ENCODE results near the gene ADORA1.
A peak's percentile ranks its signal among the peaks of the same experiment; 100 is the strongest.

ADORA1 gene

DNA sequence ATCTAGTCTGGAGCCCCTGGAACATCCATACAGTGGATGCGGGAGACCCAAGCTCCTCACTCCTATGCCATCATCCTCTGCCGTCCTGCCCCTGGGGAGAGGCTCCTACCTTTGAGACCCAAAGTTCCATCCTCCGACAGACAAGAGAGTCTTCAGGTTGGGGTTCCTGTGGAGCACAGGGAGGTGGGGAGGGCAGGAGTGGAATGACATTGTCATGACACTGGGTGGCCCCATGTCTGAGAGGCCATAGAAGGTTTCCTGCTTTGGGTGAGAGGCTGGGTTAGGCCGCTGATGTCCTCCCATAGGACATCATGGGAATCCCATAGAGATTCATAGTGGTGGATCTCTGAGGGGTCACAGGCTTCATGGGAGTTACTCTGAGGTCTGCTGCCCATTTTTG is 56.9 kb downstream of the ADORA1 start:
- DNase-seq: no peak

DNA sequence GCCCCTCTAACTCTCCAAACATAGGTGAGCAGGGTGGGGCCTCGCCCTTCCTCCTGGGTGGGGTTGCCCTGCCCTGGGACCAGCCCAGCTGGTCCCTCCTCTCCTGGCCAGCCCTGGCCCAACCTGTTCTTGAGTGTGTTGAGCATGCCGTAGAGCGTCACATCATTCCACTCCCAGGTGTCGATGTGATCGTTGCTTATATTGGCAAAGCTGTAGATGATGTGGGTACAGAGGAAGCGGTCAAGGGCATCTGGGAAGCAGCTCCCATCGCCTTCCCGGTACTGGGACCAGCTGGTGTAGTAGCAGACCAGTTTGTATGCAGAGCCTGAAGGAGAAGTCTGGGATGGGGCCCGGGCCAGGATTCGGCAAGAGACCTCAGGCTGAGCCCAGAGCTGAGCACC is 57.5 kb downstream of the ADORA1 start:
- no peak for DNase-seq

DNA sequence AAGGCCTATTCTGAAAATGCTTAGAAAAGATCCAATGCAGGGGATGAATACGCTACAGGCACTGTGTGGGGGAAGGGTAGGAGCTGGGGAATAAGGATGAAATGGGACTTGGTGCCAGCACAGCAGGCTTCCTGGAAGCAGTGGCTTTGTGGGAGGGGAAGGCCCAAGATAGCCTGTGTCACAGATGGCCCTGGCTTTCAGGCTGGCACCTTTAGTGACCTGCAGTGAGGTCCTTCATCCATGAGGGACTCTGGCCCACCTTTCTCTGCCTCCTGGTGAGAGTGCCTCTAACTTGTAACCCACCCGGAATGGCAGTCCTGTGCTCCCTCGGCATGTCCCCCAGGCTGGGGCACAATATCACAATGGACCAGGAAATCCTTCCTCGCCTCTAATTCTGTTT is 58.1 kb downstream of the ADORA1 start:
- DNase-seq: no peak

DNA sequence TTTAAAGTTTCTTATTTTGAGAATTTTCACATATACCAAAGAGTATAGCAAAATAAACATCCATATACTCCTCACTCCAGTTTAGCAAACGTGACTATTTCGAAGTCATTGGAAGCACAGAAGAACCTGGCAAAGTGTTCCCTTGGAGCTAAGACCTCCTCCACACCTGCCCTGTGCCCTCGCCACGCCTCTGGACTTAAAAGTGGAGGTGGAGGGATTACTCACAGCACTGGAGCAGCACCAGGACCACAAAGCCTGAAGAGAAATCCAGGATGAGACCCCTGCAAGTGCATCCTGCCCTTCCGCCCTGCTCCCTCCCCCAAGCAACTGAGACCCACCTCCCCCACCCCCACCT is 58.5 kb downstream of the ADORA1 start:
- DNase-seq: no peak

DNA sequence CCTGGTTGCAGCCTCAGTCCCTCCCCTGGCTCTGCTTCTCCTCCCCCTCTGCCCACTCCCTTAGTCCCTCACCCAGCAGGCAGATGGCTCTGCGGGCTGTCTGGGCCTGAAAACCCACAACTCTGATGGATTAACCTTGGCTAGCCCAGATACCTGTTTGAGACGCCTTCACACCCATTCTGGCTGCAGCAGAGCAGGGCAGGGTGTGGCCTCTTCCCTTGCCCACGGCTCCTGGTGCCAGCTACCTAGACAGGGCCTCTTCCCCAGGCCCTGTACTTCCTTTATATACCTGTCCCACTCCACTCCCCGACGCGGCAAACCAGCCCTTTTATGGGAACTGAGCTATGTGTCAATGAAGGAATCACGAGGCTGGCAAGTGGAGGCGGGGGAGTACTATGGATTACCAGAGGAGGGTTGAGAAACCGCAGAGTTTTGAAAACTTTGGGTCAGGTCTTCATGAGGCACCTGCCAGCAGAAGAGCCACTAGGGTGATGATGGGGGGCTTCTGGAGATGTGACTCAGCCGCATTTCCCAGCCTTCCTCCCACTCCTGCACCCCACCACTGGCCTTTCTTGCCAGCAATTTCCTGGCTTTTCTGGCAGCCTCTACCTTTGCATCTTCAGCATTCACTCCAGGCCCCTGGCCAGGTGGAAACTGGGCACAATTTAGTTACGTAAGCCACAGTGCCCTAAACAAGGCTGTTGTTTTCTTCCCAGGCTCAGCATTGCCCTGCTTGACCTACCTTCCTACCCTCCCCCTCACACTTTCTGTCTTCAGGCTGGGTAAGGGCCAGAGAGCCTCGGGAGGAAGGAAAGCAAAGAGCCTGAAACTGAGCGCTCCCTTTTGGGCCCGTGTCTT is 59.1 kb downstream of the ADORA1 start, which contains the start of gene CHI3L1:
TSS of gene CHI3L1 (minus strand) at position 259 of the 858 bp plus-strand sequence. CDS start at position 178, 81 bp downstream.
- DNase-seq: peak in 41 of 58 donors; percentile 17 to 82 (median 52)

DNA sequence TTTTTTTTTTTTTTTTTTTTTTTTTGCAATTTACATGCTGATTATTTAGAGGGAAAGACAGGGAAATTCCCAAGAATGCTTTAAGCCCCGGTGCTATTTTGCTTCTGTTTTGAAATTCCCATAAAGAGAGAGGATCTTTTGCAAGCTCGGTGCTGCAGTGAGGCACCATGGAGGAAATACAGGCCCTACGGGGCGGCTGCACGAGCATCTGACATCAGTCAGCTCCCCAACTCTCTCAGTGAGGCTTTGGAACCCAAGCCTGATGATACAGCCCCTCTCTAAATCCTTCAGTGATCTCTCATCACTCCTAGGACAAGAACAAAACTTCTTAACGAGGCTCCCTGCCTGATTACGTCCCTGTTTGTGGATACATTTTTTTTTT is 59.8 kb downstream of the ADORA1 start:
- peak in 3 of 58 donors; percentile 20 to 53 (median 47) for DNase-seq

DNA sequence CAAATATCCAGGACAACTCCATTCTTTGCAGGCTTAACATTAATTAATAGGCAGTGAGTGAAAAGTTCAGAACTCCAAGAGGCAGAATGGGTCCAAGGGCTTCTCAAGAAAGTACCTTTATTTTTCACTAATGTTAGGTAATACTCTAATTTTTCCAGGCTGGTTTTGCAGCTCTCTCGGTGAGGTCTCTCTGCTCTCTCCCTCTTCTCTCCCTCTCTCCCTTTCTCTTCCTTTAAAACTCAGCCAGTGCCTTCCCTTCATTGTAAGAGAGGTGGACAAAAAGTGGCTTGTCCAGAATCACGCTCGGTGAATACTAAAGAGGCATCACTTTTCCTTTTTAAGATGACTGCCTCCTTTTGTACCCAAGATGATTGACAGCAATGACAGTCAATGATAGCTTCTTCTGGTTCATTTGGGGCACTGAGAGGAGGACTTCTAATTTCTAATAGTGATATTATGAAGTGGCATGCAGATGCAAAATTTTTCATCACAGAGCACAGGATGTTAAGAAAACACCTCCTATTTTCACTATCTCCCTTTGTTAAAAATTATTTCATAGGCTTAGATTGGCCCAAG is 60.3 kb downstream of the ADORA1 start:
- DNase-seq: peak in 3 of 58 donors; percentile 32 to 77 (median 36)

DNA sequence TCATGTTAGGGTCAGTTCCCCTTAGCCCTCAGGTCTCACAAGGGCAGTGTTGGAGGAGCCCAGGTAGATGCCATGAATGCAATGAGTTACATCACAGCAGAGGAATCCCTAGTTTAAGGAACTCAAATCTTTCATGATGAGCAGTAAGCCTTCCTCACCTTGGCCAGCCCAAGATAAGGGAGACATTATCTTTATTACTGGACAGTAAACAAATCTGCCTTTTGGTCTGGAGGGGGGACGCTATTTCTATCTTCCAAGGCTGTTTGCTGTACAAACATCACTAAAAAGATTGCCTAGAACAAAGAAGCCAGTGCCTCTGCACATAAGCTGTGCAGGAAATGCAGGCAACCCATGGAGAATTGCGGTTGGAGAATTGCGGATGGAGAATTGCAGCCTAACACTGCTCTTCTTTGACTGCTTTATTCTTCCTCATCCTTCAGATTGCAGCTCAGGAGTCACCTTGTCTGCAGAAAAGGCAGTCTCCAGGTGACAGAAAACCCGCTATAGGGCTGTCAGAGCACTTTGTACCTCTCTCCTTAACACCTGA is 61.2 kb downstream of the ADORA1 start:
- DNase-seq: no peak

DNA sequence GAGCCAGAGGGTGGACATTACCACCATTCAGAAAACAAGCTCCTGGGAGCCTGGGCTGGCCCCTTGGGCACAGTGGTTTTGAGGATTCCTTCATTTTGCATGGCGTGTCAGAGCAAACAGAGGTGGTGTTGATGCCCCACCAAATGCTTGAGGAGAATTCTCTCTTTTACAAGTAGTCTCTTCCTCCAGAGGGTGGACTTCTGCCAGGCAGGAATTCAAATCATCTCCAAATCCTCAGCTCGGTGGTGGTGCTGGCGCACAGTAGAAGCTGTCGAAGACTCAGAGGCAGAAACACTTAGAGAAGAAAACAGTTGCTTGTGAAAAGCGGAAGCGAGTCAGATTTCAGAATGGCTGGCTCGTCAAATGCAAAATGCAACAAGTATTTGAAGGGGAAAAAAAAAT is 62.4 kb downstream of the ADORA1 start:
- DNase-seq: peak in 25 of 58 donors; percentile 18 to 82 (median 37)

DNA sequence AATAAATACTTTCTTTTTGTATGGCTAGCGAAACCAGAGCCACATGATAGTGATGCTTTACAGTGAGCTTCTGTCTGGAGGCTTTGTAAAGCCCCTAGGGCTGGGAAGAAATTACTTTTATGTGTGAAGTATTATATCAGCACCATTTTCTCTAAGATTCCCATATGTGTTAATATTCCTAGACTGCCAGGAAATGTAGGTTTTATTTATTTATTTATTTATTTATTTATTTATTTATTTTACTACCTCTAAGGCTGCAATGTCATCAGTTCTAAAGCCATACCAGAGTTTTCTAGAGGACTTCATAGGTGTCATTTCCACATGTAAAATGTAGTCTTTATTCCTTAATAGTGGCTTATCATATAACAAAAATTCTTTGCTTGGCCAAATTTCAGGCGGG is 63.4 kb downstream of the ADORA1 start:
- no peak for DNase-seq

DNA sequence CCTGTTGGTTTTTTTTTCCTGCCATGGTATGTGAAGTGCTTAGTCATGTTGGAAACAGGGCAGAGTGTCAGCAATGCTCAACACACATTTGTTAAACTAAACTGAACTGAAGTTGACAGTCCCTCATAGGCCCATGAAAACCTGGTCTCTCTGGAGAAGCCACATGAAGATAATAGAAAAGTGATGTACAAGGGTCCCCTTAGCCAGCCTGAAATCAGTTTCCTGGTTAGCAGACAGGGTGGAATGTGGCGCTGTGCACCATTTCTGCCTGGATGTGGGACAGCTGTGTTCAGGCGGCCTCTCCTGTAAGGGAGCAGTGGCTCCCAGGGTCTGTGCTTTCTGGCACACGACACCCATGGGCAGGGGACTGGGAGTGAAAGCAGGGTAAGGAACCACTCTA is 68.8 kb downstream of the ADORA1 start:
- no peak for DNase-seq

DNA sequence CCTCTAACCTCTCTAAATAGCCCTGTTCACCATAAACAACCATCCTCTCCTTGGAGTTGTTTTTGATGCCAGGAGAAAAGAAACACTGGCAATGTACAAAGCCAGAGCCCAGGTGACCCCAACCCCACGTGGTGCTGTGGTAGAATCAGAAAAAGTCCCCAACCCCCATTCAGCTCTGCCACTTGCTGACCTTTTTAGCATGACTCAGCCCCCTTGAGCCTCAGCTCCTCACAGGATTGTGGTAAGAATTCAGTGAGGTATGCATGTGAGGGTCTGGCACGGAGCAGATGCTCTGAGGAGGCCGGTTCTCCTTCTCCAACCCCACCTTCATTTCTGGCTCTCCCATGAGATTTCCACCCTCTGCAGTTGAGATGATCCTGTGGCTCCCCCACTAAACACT is 70.1 kb downstream of the ADORA1 start:
- DNase-seq: no peak

DNA sequence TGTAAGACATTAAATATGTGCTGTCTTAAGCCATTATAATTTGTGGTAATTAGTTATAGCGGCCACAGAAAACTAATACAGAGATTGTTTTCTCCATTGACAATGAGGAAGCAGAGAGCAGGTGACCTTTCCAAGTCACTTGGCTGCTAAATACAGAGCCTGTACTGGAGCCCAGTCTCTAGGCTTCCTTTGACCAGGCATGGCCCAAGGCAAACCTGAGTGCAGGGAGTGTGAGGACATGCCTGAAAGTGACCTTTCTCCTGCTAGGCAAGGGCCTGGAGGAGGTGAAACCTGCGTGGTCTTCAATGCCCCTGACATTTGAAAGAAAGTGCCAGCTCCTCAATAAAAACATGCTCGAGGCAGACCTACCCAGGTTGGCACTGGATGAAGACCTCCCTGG is 71.5 kb downstream of the ADORA1 start:
- DNase-seq: no peak

DNA sequence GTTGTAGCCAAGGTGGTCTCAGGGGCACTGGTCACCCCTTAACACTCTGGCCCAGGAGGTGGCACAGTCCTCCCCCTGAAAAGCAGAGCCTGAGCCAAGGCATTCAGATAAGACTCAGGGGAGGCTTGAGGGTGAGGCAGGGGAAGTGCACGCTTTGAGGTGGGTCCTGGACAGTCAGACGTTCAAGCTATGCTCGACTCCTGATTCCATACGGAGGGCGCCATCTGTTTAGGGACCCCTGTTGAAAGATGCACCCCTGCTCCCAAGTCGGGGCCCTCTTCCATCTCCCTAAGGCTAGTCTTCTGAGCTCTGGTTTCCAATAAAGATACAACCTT is 71.9 kb downstream of the ADORA1 start:
- no peak for DNase-seq

DNA sequence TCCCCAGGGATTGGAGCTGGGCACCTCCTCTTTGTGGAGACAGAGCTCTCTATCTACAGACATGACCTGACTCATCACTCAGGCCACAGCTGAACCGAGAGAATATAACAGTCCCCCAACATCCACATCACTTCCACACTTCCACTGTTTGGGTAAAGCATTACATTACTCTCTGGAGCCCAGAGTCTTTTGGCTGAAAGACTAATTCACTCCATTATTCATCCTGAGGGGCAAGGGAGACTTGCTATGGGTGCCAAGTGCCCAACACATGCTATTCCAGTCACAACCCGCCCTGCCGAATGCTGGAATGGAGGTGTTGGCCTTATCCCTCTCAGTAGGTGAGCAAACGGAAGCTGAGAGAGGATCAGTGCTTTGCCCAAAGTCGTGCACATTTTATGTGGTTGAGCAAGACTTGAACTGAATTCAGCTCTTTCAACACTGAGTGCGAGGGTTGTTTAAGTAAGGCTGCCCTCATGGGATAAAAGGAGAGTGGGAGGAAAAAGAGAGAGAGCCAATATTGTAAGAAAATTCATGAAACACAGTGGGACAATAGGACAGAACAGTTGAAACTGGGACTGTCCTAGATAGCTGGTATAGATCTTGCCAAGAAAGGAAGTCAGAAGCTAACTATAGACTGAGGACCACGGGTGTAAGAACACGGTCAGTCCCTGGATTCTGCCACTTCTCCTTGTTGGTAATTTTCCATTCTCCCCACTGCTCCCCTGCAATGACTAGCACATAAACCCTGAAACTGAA is 72.5 kb downstream of the ADORA1 start:
- DNase-seq: peak in 7 of 58 donors; percentile 24 to 68 (median 43)

DNA sequence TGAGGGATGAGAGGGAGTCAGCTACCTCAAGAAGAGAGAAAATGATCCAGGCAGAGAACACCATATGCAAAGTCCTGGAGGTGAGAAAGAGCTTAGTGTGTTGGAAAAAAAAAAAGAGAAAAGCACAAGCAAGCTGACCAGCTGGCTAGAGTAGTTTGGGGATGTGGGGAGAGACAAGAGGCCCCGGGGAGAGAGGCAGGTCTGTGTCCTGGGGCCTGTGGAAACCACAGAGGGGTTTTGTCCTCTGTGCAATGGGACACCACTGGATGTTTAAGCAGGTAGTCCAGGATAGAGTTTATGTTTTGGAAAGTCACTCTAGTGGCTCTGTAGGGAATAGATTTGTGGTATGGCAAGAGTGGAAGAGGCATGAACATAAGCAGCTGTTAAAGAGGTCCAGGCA is 73.4 kb downstream of the ADORA1 start:
- DNase-seq: no peak

DNA sequence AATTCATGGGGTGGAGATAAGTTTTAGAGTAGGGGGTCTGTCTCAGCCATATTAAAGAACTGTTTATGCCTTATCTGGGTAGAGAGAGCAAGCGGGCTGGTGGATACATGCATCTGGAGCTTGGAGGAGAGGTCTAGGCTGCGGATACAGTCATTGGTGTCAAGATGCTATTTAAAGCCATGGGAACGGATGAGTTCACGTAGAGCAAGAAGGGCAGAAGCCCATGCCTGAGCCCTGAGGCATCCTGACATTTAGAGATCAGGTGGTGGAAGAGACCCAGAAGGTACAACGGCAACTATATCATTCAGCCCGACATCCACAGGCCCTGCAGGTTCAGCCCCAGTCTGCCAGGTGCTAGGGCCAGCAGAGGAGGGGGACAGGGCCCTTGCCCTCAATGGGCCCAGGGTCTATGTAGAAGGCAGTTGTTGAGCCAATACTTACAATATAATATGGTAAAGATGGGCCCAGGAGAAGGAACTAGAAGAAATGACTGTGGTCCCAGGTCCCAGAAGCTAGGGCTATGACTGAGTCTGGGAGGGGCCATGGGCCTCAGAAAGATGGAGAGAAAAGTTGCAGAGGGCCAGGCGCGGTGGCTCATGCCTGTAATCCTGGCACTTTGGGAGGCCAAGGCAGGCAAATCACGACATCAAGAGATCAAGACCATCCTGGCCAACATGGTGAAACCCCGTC is 74.1 kb downstream of the ADORA1 start:
- no peak for DNase-seq

DNA sequence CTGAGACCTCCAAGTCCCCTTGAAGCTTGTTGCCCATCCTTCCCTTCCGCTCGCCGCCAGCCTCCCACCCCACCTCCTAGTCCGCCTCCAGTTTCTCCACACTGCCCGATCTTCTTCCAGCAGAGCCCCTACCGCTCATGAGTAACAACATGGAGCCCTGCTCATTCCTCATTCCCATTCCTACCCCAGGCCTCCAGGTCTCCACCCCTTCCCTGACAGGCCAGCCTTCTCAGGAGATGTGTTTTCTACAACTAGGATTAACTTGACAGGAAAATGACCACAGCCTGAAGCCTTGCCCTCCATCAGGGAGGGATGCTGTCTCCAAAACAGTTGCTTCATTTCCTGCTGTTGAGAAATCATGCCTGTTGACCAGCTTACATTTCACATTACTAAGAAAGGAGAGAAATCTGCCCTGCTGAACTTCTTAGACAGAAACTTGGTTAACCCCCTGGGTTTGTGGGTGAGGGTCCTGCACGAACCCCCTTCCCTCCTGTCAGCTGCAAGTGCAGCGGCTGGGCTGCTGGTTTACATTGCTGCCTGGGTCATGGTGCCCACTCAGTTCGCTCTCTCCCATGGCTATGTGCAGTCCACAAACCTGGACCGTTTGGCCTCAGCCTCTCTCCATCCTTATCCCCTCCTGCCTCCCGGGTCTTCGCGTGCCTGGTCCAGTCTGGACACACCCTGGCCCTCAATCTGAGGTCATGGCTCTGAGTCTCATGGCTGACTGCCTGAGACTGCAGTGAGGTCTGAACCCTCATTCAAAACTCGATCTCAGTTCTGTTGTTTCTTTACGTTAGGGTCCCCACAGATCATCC is 75.1 kb downstream of the ADORA1 start:
- peak in 1 of 58 donors; percentile 16 for DNase-seq

DNA sequence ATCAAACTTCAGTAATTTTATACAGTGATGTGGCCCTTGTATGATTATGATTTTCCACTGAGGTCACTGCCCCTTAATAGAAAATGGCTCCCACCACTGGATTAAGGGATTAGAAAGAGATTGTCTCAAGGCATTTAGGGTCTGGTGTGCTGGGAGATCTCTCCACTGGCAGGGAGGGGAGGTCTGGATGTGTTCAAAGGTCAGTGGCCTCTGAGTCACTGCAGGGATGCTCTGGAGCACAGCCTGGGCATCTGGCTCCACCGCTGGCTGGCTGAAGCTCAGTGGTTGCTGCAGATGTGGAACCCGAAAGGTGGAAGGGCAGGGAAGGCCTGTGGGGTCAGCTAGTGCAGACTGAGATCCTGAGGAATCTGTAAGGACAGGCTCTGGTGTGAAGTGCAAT is 77.2 kb downstream of the ADORA1 start:
- no peak for DNase-seq

DNA sequence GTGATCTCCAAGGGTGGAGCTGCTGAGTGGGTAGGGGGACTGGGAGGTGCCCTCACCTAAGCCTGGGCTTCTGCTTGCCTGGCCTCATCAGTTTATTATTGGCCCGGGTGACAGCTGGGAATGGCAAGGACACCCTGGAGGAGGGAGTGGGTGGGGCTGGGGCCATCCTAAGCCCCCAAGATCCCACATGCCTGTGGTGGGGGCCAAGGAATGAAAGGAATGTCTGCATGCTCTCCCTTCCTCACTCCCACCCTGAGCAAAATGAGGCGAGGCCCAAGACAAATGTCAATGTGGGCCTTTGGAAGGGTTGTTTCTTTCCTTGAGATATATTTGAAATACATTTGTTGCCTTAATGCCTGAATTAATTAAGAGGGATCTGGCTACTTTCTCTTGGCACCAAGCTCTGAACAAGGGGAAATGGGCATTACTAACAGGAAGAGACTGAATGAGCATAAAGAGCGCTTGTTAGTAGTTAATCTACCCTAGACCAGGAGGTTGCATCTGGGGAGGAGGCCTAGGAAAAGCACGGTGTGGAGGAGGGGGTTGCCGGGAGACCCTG is 78.7 kb downstream of the ADORA1 start:
- DNase-seq: no peak
